CD4-positive, alpha-beta T cell (primary cell): Measurements from ENCODE around the gene TCF19. TPM values are rescaled to one million over a fixed set of nuclear protein-coding genes. Genes with fewer than 3 reads are reported as not detected.
A peak's percentile ranks its signal among the peaks of the same experiment; 100 is the strongest.

Experiments
- ATAC-seq: fragments of 200-7000 bp; cut with Tn5 transposase; one replicate; pipeline ENCODE4 v1.10.0; 2022; ENCODE audit warnings: mild to moderate bottlenecking; ENCODE audit not compliant: poor library complexity
- CTCF ChIA-PET: fragments of 350-600 bp; sonication (Branson Sonifier 250); formaldehyde crosslinking; loops from one replicate; lab custom pipeline; 2021; ENCODE audit warnings: antibody characterized with exemption, inconsistent platforms; lab: Charles Lee
- POLR2A ChIA-PET: fragments of 350-600 bp; sonication (Branson Sonifier 250); formaldehyde crosslinking; loops from one replicate; lab custom pipeline; 2021; ENCODE audit warnings: antibody characterized with exemption, inconsistent platforms; lab: Charles Lee
- DNase-seq, 14 experiments: peaks; one replicate each; pipeline ENCODE4 v3.0.0-alpha.2; 2013 to 2020; ENCODE audit warnings: mixed read lengths in 2 of 14
- H3K27ac ChIP-seq, 2 donors: one replicate each; pipeline versions ENCODE4 v1.5.1 to v1.7.0; 2013; ENCODE audit warnings: low read length in 2 of 2, low read depth in 1 of 2, mild to moderate bottlenecking in 1 of 2
- H3K27me3 ChIP-seq, 2 experiments: 1 replicate in 1 of 2; 2 replicates in 1 of 2; pipeline versions ENCODE4 v1.6.1 to v1.7.0; 2013; ENCODE audit warnings: low read length in 2 of 2, control low read depth in 1 of 2, mild to moderate bottlenecking in 1 of 2, moderate library complexity in 1 of 2; ENCODE audit not compliant: insufficient read depth in 2 of 2, control insufficient read depth in 1 of 2
- H3K36me3 ChIP-seq: one replicate; pipeline ENCODE4 v1.6.1; 2013; ENCODE audit warnings: low read length, control low read depth; ENCODE audit not compliant: insufficient read depth
- H3K4me1 ChIP-seq: one replicate; pipeline ENCODE4 v1.6.1; 2013; ENCODE audit warnings: low read length, control low read depth; ENCODE audit not compliant: insufficient read depth
- H3K4me3 ChIP-seq: one replicate; pipeline ENCODE4 v1.5.1; 2013; ENCODE audit warnings: mild to moderate bottlenecking, low read length, moderate library complexity
- H3K9me3 ChIP-seq, 2 experiments: 1 replicate in 1 of 2; 2 replicates in 1 of 2; pipeline versions ENCODE4 v1.6.1 to v1.7.0; 2013; ENCODE audit warnings: low read length in 2 of 2, mild to moderate bottlenecking in 2 of 2, control low read depth in 1 of 2, moderate library complexity in 1 of 2; ENCODE audit not compliant: control insufficient read depth in 1 of 2, insufficient read depth in 1 of 2
- H3K27ac Mint-ChIP-seq: one replicate; pipeline ENCODE4 v1.8.0; 2020; ENCODE audit warnings: mixed read lengths
- H3K27me3 Mint-ChIP-seq: one replicate; pipeline ENCODE4 v1.8.0; 2021; ENCODE audit warnings: mixed read lengths
- H3K36me3 Mint-ChIP-seq: one replicate; pipeline ENCODE4 v1.8.0; 2021; ENCODE audit warnings: low read depth, mixed read lengths
- H3K4me1 Mint-ChIP-seq: one replicate; pipeline ENCODE4 v1.8.0; 2021; ENCODE audit warnings: low read depth, mixed read lengths
- H3K4me3 Mint-ChIP-seq: one replicate; pipeline ENCODE4 v1.8.0; 2020; ENCODE audit warnings: mild to moderate bottlenecking, mixed read lengths
- H3K9me3 Mint-ChIP-seq: one replicate; pipeline ENCODE4 v1.8.0; 2020; ENCODE audit warnings: mixed read lengths
- CTCF ChIP-seq: fragments of 200-600 bp; IDR thresholded peaks from one replicate; pipeline ENCODE4 v1.8.0; 2022; ENCODE audit warnings: antibody characterized with exemption, mild to moderate bottlenecking
- intact Hi-C, 2 experiments: fragments of 100-400 bp; cut with DNase I in 1 of 2; cut with micrococcal nuclease in 1 of 2; formaldehyde crosslinking; loops; one replicate each; pipeline versions ENCODE4 v1.15.1 to v1.9.0; 2023 to 2025; cut with DNase I, micrococcal nuclease
- total RNA-seq, 174 experiments: library from RNA in 2 of 174; stranded (reverse) in 2 of 174; gene quantifications; one replicate each; pipeline ENCODE4 v1.2.3 and lab custom pipeline; 2021 to 2026

TCF19 gene
- total RNA-seq, 2 experiments from 2014 or later = 3.3 to 4.1 TPM

GRCh38 chr6:31126396-31127175 is 31.8 kb upstream of the TCF19 start:
- peaks cover 8% of the 10 kb centered on the region for H3K4me1 ChIP-seq
- no peak overlapping the region for H3K4me3 ChIP-seq
- DNase-seq = no peak
- H3K27ac ChIP-seq = no peak overlapping the region
- Mint-ChIP-seq H3K9me3 (no peaks in the 10 kb centered on the region), H3K27ac (no peak overlapping the region), H3K27me3 (peaks cover 6% of the 10 kb centered on the region), H3K4me3 (no peak overlapping the region), H3K4me1 (peaks cover 6% of the 10 kb centered on the region), H3K36me3 (no peaks in the 10 kb centered on the region)
- H3K9me3 ChIP-seq = no peaks in the 10 kb centered on the region
- no peaks in the 10 kb centered on the region for H3K36me3 ChIP-seq
- ATAC-seq = no peak
- intact Hi-C loops = loop anchor here in 1 of 2 experiments (5.0 kb wide), 1 partner anchor 209 kb away; no protein-coding TSS in a partner anchor
- H3K27me3 ChIP-seq = no peaks in the 10 kb centered on the region
- no peak for TF ChIP-seq CTCF
- ChIA-PET POLR2A (interaction anchor here (0.6 kb wide), 1 partner anchor 491 kb away, joined by 8 read pairs; no protein-coding TSS in a partner anchor), CTCF (interaction anchor here (1.1 kb wide), 1 partner anchor 66 kb away, joined by 3 read pairs; no protein-coding TSS in a partner anchor)

- Mint-ChIP-seq H3K4me1 (peaks cover 6% of the 10 kb centered on the region), H3K9me3 (no peaks in the 10 kb centered on the region), H3K27ac (no peak overlapping the region), H3K36me3 (no peaks in the 10 kb centered on the region), H3K27me3 (peaks cover 6% of the 10 kb centered on the region), H3K4me3 (no peak overlapping the region)
- H3K36me3 ChIP-seq = no peaks in the 10 kb centered on the region
- ATAC-seq (peak; percentile 95), DNase-seq (peak; percentile 58 to 86 (median 73))
- H3K27ac ChIP-seq = no peak overlapping the region
- peak; percentile 92 for TF ChIP-seq CTCF
- H3K9me3 ChIP-seq = no peaks in the 10 kb centered on the region
- intact Hi-C loops = loop anchor here in 1 of 2 experiments (5.0 kb wide), 1 partner anchor 211 kb away; no protein-coding TSS in a partner anchor
- POLR2A ChIA-PET = interaction anchor here (0.8 kb wide), 1 partner anchor 48 kb away, joined by 3 read pairs; no protein-coding TSS in a partner anchor
- CTCF ChIA-PET = interaction anchor here (1.0 to 1.2 kb wide), 3 partner anchors 64 to 646 kb away, joined by 3 read pairs; no protein-coding TSS in a partner anchor
- peaks cover 8% of the 10 kb centered on the region for H3K4me1 ChIP-seq
- no peaks in the 10 kb centered on the region for H3K27me3 ChIP-seq
- H3K4me3 ChIP-seq = no peak overlapping the region
Measured at GRCh38 chr6:31128093-31128676, 30.2 kb upstream of the TCF19 start.

GRCh38 chr6:31129130-31129529 is 29.3 kb upstream of the TCF19 start:
- Mint-ChIP-seq H3K4me1 (peaks cover 6% of the 10 kb centered on the region), H3K36me3 (no peaks in the 10 kb centered on the region), H3K27me3 (peaks cover 6% of the 10 kb centered on the region), H3K9me3 (no peaks in the 10 kb centered on the region), H3K27ac (no peak overlapping the region), H3K4me3 (no peak overlapping the region)
- DNase-seq (no peak), ATAC-seq (no peak)
- ChIA-PET CTCF (interaction anchor here (1.0 to 1.2 kb wide), 3 partner anchors 238 to 647 kb away, joined by 3 read pairs; no protein-coding TSS in a partner anchor), POLR2A (interaction anchor here (0.7 kb wide), 1 partner anchor 67 kb away, joined by 3 read pairs; no protein-coding TSS in a partner anchor)
- Histone ChIP-seq H3K4me1 (peaks cover 8% of the 10 kb centered on the region), H3K36me3 (no peaks in the 10 kb centered on the region), H3K27me3 (no peaks in the 10 kb centered on the region), H3K9me3 (no peaks in the 10 kb centered on the region), H3K27ac (no peak overlapping the region), H3K4me3 (no peak overlapping the region)
- intact Hi-C loops = loop anchor here in 1 of 2 experiments (5.0 kb wide), 1 partner anchor 212 kb away; no protein-coding TSS in a partner anchor
- no peak for TF ChIP-seq CTCF
